Left renal pelvis (tissue), 4 donors: ENCODE data around the gene KCNAB3. TPM values are rescaled to one million over a fixed set of nuclear protein-coding genes. Genes with fewer than 3 reads are reported as not detected.
"Not testable (repeated sequence)": the region's sequence is repeated elsewhere in the genome, so short reads cannot be mapped to it uniquely, and the experiment has no call there.

ENCODE experiments used
- DNase-seq, 4 donors: peaks; one replicate each; pipeline ENCODE4 v3.0.0-alpha.2; 2013; ENCODE audit warnings: low read depth in 4 of 4, low spot score in 3 of 4
- polyA plus RNA-seq, 4 donors: library from polyadenylated mRNA; unstranded; fragments of 120-200 nt; gene quantifications; one replicate each; pipeline ENCODE4 v1.2.1, GENCODE V29; 2013; ENCODE audit not compliant: insufficient read length in 4 of 4

KCNAB3 gene
- 10 to 100 TPM in 3 of 4 donors, 1 to 10 TPM in 1; 9.6 to 28.0 (median 15.3) TPM for polyA plus RNA-seq

GRCh38 chr17:7929158-7930023, at the start of gene KCNAB3:
KCNAB3 (minus strand) TSS chr17:7929856; CDS start chr17:7929435, 421 bp downstream.
- peak in 1 of 4 donors; percentile 53 for DNase-seq

- no peak for DNase-seq
Observed at GRCh38 chr17:7977805-7978204, 48.1 kb upstream of the KCNAB3 start.

GRCh38 chr17:7977039-7977438, 47.4 kb upstream of the KCNAB3 start:
- no peak for DNase-seq

GRCh38 chr17:7974638-7975131, 45.0 kb upstream of the KCNAB3 start:
- no peak for DNase-seq

- DNase-seq = no peak
Observed at GRCh38 chr17:7972131-7972785, 42.6 kb upstream of the KCNAB3 start.

- no peak for DNase-seq
Observed at GRCh38 chr17:7971651-7972050, 42.0 kb upstream of the KCNAB3 start.

- DNase-seq = no peak
Observed at GRCh38 chr17:7969433-7969832, 39.8 kb upstream of the KCNAB3 start.

- DNase-seq = no peak
Observed at GRCh38 chr17:7967751-7968150, 38.1 kb upstream of the KCNAB3 start.

- DNase-seq = no peak
Observed at GRCh38 chr17:7961421-7961820, 31.8 kb upstream of the KCNAB3 start.

GRCh38 chr17:7959503-7960253, 30.0 kb upstream of the KCNAB3 start:
- DNase-seq = no peak

GRCh38 chr17:7956228-7956965, 26.7 kb upstream of the KCNAB3 start:
- DNase-seq = peak in 1 of 4 donors; percentile 3

- no peak for DNase-seq
Observed at GRCh38 chr17:7955414-7956227, 26.0 kb upstream of the KCNAB3 start.

- not testable (repeated sequence) for DNase-seq
Observed at GRCh38 chr17:7953266-7953665, 23.6 kb upstream of the KCNAB3 start.

GRCh38 chr17:7951143-7951792, 21.6 kb upstream of the KCNAB3 start:
- DNase-seq = no peak

GRCh38 chr17:7950578-7950977, 20.9 kb upstream of the KCNAB3 start:
- no peak for DNase-seq

GRCh38 chr17:7947651-7948050, 18.0 kb upstream of the KCNAB3 start:
- DNase-seq = no peak

- DNase-seq = no peak
Observed at GRCh38 chr17:7946441-7946840, 16.8 kb upstream of the KCNAB3 start.

GRCh38 chr17:7945651-7946050, 16.0 kb upstream of the KCNAB3 start:
- no peak for DNase-seq

GRCh38 chr17:7944326-7944725, 14.7 kb upstream of the KCNAB3 start:
- no peak for DNase-seq
